ACC112 (cell line): Measurements from ENCODE around the gene ZSCAN10.
A peak's percentile ranks its signal among the peaks of the same experiment; 100 is the strongest.

Source experiments
- H2AFZ ChIP-seq: fragments of 200-600 bp; sonication (generic); one replicate; pipeline ENCODE4 v1.6.0; 2017; ENCODE audit warnings: antibody characterized with exemption, low read length; ENCODE audit not compliant: unreplicated experiment
- H3K27ac ChIP-seq: fragments of 200-600 bp; sonication (generic); 2 replicates; pipeline ENCODE4 v1.5.1; 2014; ENCODE audit warnings: low read depth, mild to moderate bottlenecking, antibody characterized with exemption, low read length, moderate library complexity
- H3K27me3 ChIP-seq: fragments of 200-600 bp; sonication (generic); 2 replicates; pipeline ENCODE4 v1.6.1; 2014; ENCODE audit warnings: mild to moderate bottlenecking, antibody characterized with exemption, low read length, moderate library complexity, mixed read lengths; ENCODE audit not compliant: insufficient read depth
- H3K36me3 ChIP-seq: fragments of 200-600 bp; sonication (generic); 2 replicates; pipeline ENCODE4 v1.6.1; 2016; ENCODE audit warnings: mild to moderate bottlenecking, antibody characterized with exemption, low read length, moderate library complexity, mixed read lengths; ENCODE audit not compliant: insufficient read depth
- H3K4me1 ChIP-seq: fragments of 200-600 bp; sonication (generic); one replicate; pipeline ENCODE4 v1.6.1; 2016; ENCODE audit warnings: low read length, mixed read lengths; ENCODE audit not compliant: insufficient read depth, unreplicated experiment, control insufficient read depth
- H3K4me3 ChIP-seq: fragments of 200-600 bp; sonication (generic); 2 replicates; pipeline ENCODE4 v1.5.1; 2014; ENCODE audit warnings: mild to moderate bottlenecking, low read depth, low read length
- H3K79me2 ChIP-seq: fragments of 200-600 bp; sonication (generic); one replicate; pipeline ENCODE4 v1.6.0; 2016; ENCODE audit warnings: low read length; ENCODE audit not compliant: control insufficient read depth, unreplicated experiment, insufficient read depth

ZSCAN10 gene

GRCh38 chr16:3051009-3051408 is 48.1 kb downstream of the ZSCAN10 start:
- H3K27me3 ChIP-seq = peaks cover 25% of the 10 kb centered on the region
- no peaks in the 10 kb centered on the region for H3K36me3 ChIP-seq
- H3K4me1 ChIP-seq = no peaks in the 10 kb centered on the region
- H2AFZ ChIP-seq = no peak overlapping the region
- no peak overlapping the region for H3K4me3 ChIP-seq
- H3K27ac ChIP-seq = no peak overlapping the region
- H3K79me2 ChIP-seq = no peaks in the 10 kb centered on the region

GRCh38 chr16:3050487-3050886 is 48.6 kb downstream of the ZSCAN10 start:
- Histone ChIP-seq H3K4me3 (no peak overlapping the region), H3K79me2 (no peaks in the 10 kb centered on the region), H3K36me3 (no peaks in the 10 kb centered on the region), H3K27ac (no peak overlapping the region), H2AFZ (no peak overlapping the region), H3K4me1 (no peaks in the 10 kb centered on the region), H3K27me3 (peaks cover 29% of the 10 kb centered on the region)

GRCh38 chr16:3049921-3050481 is 49.1 kb downstream of the ZSCAN10 start:
- Histone ChIP-seq H3K4me3 (no peak overlapping the region), H3K36me3 (no peaks in the 10 kb centered on the region), H3K79me2 (no peaks in the 10 kb centered on the region), H3K27me3 (peaks cover 31% of the 10 kb centered on the region), H2AFZ (no peak overlapping the region), H3K4me1 (no peaks in the 10 kb centered on the region), H3K27ac (no peak overlapping the region)

- no peak overlapping the region for H3K27ac ChIP-seq
- H3K27me3 ChIP-seq = peaks cover 31% of the 10 kb centered on the region
- no peaks in the 10 kb centered on the region for H3K4me1 ChIP-seq
- H3K79me2 ChIP-seq = no peaks in the 10 kb centered on the region
- H3K36me3 ChIP-seq = no peaks in the 10 kb centered on the region
- no peak overlapping the region for H2AFZ ChIP-seq
- no peak overlapping the region for H3K4me3 ChIP-seq
Observed at GRCh38 chr16:3047387-3047720, 51.7 kb downstream of the ZSCAN10 start.

GRCh38 chr16:3046641-3047386 is 52.3 kb downstream of the ZSCAN10 start:
- peak overlapping the region; percentile 71 for H3K4me3 ChIP-seq
- H3K79me2 ChIP-seq = no peaks in the 10 kb centered on the region
- H3K36me3 ChIP-seq = no peaks in the 10 kb centered on the region

GRCh38 chr16:3045758-3046640 is 53.1 kb downstream of the ZSCAN10 start, which contains the start of gene MMP25:
TSS of gene MMP25 (plus strand) at chr16:3046561. CDS start at chr16:3046918, 357 bp downstream.
- no peaks in the 10 kb centered on the region for H3K79me2 ChIP-seq
- no peaks in the 10 kb centered on the region for H3K4me1 ChIP-seq
- no peaks in the 10 kb centered on the region for H3K36me3 ChIP-seq
- peak within 1 kb of the TSS; percentile 71 for H3K4me3 ChIP-seq
- peak within 1 kb of the TSS; percentile 43 for H2AFZ ChIP-seq
- H3K27ac ChIP-seq = no peak within 1 kb of the TSS
- H3K27me3 ChIP-seq = peaks cover 31% of the 10 kb centered on the region

More at GRCh38 chr16:3046641-3047386, 52.3 kb downstream of the ZSCAN10 start:
- H3K27me3 ChIP-seq = peaks cover 31% of the 10 kb centered on the region
- no peak overlapping the region for H2AFZ ChIP-seq
- no peak overlapping the region for H3K27ac ChIP-seq
- H3K4me1 ChIP-seq = no peaks in the 10 kb centered on the region

- no peaks in the 10 kb centered on the region for H3K36me3 ChIP-seq
- no peaks in the 10 kb centered on the region for H3K4me1 ChIP-seq
- no peak overlapping the region for H3K27ac ChIP-seq
- H3K79me2 ChIP-seq = no peaks in the 10 kb centered on the region
- no peak overlapping the region for H2AFZ ChIP-seq
- H3K4me3 ChIP-seq = no peak overlapping the region
- H3K27me3 ChIP-seq = peaks cover 31% of the 10 kb centered on the region
Observed at GRCh38 chr16:3044708-3045107, 54.4 kb downstream of the ZSCAN10 start.

- H3K36me3 ChIP-seq = no peaks in the 10 kb centered on the region
- no peak overlapping the region for H3K27ac ChIP-seq
- H3K27me3 ChIP-seq = peaks cover 36% of the 10 kb centered on the region
- H3K4me1 ChIP-seq = no peaks in the 10 kb centered on the region
- H3K79me2 ChIP-seq = no peaks in the 10 kb centered on the region
- no peak overlapping the region for H2AFZ ChIP-seq
- H3K4me3 ChIP-seq = no peak overlapping the region
Observed at GRCh38 chr16:3042376-3042775, 56.7 kb downstream of the ZSCAN10 start.

- Histone ChIP-seq H2AFZ (no peak overlapping the region), H3K4me1 (no peaks in the 10 kb centered on the region), H3K27me3 (peaks cover 44% of the 10 kb centered on the region), H3K27ac (no peak overlapping the region), H3K79me2 (no peaks in the 10 kb centered on the region), H3K4me3 (no peak overlapping the region), H3K36me3 (no peaks in the 10 kb centered on the region)
Observed at GRCh38 chr16:3038896-3039295, 60.2 kb downstream of the ZSCAN10 start.
